HG03565 (cell line): ENCODE data around the gene ACSBG1.

Experiments
- ATAC-seq: cut with Tn5 transposase; IDR thresholded peaks from one replicate; pipeline ENCODE4 v1.9.1; 2021; ENCODE audit warnings: mild to moderate bottlenecking, moderate library complexity; ENCODE audit not compliant: unreplicated experiment

The ACSBG1 gene

GRCh38 chr15:78140292-78140691 lies 94.1 kb downstream of the ACSBG1 start:
- ATAC-seq: no peak

GRCh38 chr15:78139578-78139977 lies 94.8 kb downstream of the ACSBG1 start:
- no peak for ATAC-seq

- no peak for ATAC-seq
Observed at GRCh38 chr15:78133801-78134200, 100.6 kb downstream of the ACSBG1 start.

- ATAC-seq: peak; percentile 63
Observed at GRCh38 chr15:78131295-78132061, 102.9 kb downstream of the ACSBG1 start, which contains the start of gene CIB2. Gene CIB2 (minus strand): TSS chr15:78131445. CDS start chr15:78131215, 230 bp downstream.

- peak; percentile 34 for ATAC-seq
Observed at GRCh38 chr15:78130466-78131294, 103.7 kb downstream of the ACSBG1 start.

- ATAC-seq: no peak
Observed at GRCh38 chr15:78129751-78130287, 104.5 kb downstream of the ACSBG1 start.

GRCh38 chr15:78129077-78129750 lies 105.2 kb downstream of the ACSBG1 start:
- ATAC-seq: no peak

- no peak for ATAC-seq
Observed at GRCh38 chr15:78127882-78128281, 106.5 kb downstream of the ACSBG1 start.

- no peak for ATAC-seq
Observed at GRCh38 chr15:78125267-78125666, 109.1 kb downstream of the ACSBG1 start.

GRCh38 chr15:78120523-78120922 lies 113.8 kb downstream of the ACSBG1 start:
- ATAC-seq: no peak
